DOHH2 (cell line): ENCODE results near the gene CSMD2.

Source experiments
- EZH2phosphoT487 ChIP-seq: fragments of 200-600 bp; sonication (generic); IDR thresholded peaks from 2 replicates; pipeline ENCODE4 v1.6.1; 2017; ENCODE audit warnings: borderline replicate concordance, mild to moderate bottlenecking, antibody characterized with exemption, low read length, moderate library complexity, mixed read lengths
- TF ChIP-seq, protein P1 (sequence below): fragments of 200-600 bp; sonication (generic); IDR thresholded peaks from one replicate; pipeline ENCODE4 v1.5.1; 2014; ENCODE audit warnings: antibody characterized with exemption, mild to moderate bottlenecking, low read depth, low read length; ENCODE audit not compliant: poor library complexity, severe bottlenecking

DNA sequence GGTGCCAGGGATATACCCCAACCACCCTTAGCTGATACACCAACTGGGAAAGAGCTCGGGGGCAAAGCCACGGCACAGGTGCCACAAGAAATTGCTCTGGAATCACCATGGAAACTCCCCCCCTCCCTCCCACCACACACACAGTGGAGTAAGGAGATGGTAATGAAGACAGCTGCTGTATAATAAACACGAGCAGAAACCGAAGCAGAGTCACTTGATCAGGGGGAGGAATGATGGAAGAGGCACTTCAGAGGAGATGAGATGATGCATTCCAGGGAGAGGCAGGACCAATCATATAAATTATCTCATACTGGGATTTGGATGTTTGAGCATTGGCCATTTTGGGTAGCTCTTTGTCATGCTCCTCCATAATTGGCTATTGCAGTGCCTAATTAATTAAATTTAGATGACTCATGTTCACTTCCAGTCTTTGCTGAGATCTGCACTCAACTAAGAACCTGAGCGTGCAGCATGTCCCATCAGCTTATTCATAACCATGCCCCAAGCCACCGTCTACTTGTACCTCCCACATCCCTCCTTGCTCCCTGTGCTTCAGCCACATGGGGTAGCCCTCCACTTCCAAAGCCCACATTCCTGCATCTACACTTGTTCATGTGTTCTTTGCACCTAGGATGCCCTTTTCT, 503.1 kb downstream of the CSMD2 start:
- TF ChIP-seq, protein P1, sequence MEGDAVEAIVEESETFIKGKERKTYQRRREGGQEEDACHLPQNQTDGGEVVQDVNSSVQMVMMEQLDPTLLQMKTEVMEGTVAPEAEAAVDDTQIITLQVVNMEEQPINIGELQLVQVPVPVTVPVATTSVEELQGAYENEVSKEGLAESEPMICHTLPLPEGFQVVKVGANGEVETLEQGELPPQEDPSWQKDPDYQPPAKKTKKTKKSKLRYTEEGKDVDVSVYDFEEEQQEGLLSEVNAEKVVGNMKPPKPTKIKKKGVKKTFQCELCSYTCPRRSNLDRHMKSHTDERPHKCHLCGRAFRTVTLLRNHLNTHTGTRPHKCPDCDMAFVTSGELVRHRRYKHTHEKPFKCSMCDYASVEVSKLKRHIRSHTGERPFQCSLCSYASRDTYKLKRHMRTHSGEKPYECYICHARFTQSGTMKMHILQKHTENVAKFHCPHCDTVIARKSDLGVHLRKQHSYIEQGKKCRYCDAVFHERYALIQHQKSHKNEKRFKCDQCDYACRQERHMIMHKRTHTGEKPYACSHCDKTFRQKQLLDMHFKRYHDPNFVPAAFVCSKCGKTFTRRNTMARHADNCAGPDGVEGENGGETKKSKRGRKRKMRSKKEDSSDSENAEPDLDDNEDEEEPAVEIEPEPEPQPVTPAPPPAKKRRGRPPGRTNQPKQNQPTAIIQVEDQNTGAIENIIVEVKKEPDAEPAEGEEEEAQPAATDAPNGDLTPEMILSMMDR: no peak
- no peak for TF ChIP-seq EZH2phosphoT487
